HepG2 (cell line): Measurements from ENCODE around the gene IRS1. TPM values are rescaled to one million over a fixed set of nuclear protein-coding genes. Genes with fewer than 3 reads are reported as not detected.

Experiments used
- BCLAF1 ChIP-seq: fragments of 450-650 bp; IDR thresholded peaks from 2 replicates; pipeline ENCODE4 v1.6.1; 2017; ENCODE audit warnings: mild to moderate bottlenecking
- FLYWCH1 ChIP-seq: sonication (generic); formaldehyde crosslinking; IDR thresholded peaks from 2 replicates; pipeline ENCODE4 v1.8.1; 2023; ENCODE audit warnings: mild to moderate bottlenecking, missing genetic modification reagents
- HNF4G ChIP-seq, 2 experiments: sonication (generic) in 1 of 2; formaldehyde crosslinking in 1 of 2; IDR thresholded peaks; 2 replicates each; pipeline versions ENCODE4 v1.4.0 to v1.6.1; 2011 to 2020; ENCODE audit warnings: borderline replicate concordance in 2 of 2, low read depth in 2 of 2, mild to moderate bottlenecking in 2 of 2, low read length in 1 of 2, missing genetic modification reagents in 1 of 2, moderate library complexity in 1 of 2
- NRL ChIP-seq: sonication (generic); formaldehyde crosslinking; IDR thresholded peaks from 2 replicates; pipeline ENCODE4 v1.5.0; 2020; ENCODE audit warnings: missing genetic modification reagents, mild to moderate bottlenecking, moderate library complexity, borderline replicate concordance
- PAXIP1 ChIP-seq: sonication (generic); formaldehyde crosslinking; conservative IDR thresholded peaks from 2 replicates; pipeline ENCODE4 v1.4.0; 2020; ENCODE audit warnings: mild to moderate bottlenecking, missing genetic modification reagents, moderate library complexity
- PRDM10 ChIP-seq: sonication (generic); formaldehyde crosslinking; IDR thresholded peaks from 2 replicates; pipeline ENCODE4 v1.4.0; 2020; ENCODE audit warnings: low read depth, missing genetic modification reagents
- STAG1 ChIP-seq: sonication (generic); formaldehyde crosslinking; IDR thresholded peaks from 2 replicates; pipeline ENCODE4 v1.4.0; 2020; ENCODE audit warnings: missing genetic modification reagents
- TBX2 ChIP-seq: sonication (generic); formaldehyde crosslinking; IDR thresholded peaks from 2 replicates; pipeline ENCODE4 v1.5.0; 2020; ENCODE audit warnings: missing genetic modification reagents, mild to moderate bottlenecking, borderline replicate concordance
- ZBTB33 ChIP-seq: sonication (generic); formaldehyde crosslinking; IDR thresholded peaks from 2 replicates; pipeline ENCODE4 v1.4.0; 2020; ENCODE audit warnings: missing genetic modification reagents
- ZBTB43 ChIP-seq: sonication (generic); formaldehyde crosslinking; conservative IDR thresholded peaks from 2 replicates; pipeline ENCODE4 v1.4.0; 2020; ENCODE audit warnings: missing genetic modification reagents
- ZNF264 ChIP-seq: sonication (generic); formaldehyde crosslinking; IDR thresholded peaks from 2 replicates; pipeline ENCODE4 v1.4.0; 2020; ENCODE audit warnings: missing genetic modification reagents
- ZNF460 ChIP-seq: sonication (generic); formaldehyde crosslinking; IDR thresholded peaks from 2 replicates; pipeline ENCODE4 v1.5.1; 2020; ENCODE audit warnings: missing genetic modification reagents, mild to moderate bottlenecking, borderline replicate concordance
- polyA plus RNA-seq, 8 experiments: library from polyadenylated mRNA; depleted of rRNA in 3 of 8; stranded (reverse) in 7 of 8; unstranded in 1 of 8; fragments of >200 nt; fragmentation: Illumina TruSeq in 4 of 8; extraction: Trizol in 4 of 8; gene quantifications; 2 replicates each; pipeline versions ENCODE4 v1.2.1 to v1.2.3, GENCODE V29; 2011 to 2016; ENCODE audit warnings: low read depth in 4 of 8, missing spikeins in 1 of 8, mixed read lengths in 1 of 8; ENCODE audit not compliant: insufficient read depth in 1 of 8
- total RNA-seq, 5 experiments: library from RNA; depleted of rRNA; stranded (reverse); fragments of >200 nt; fragmentation: Illumina TruSeq; extraction: Trizol; gene quantifications; 2 replicates each; pipeline ENCODE4 v1.2.3, GENCODE V29; 2016; ENCODE audit warnings: low read depth in 1 of 5

The IRS1 gene
- total and polyA plus RNA-seq, 2 of the 13 experiments (the other 11 are each of a cell fraction or from before 2014, with no cell fraction given): 8.7 to 9.0 TPM

- TF ChIP-seq PAXIP1 (CRISPR knock-in tag) (no peak), ZNF460 (CRISPR knock-in tag) (no peak), PRDM10 (CRISPR knock-in tag) (no peak), HNF4G (IDR thresholded peaks at IDR 0.05; ENCODE audit: borderline replicate concordance, low read depth, low read length) (no peak), HNF4G (CRISPR knock-in tag; IDR thresholded peaks at IDR 0.05; ENCODE audit: borderline replicate concordance, low read depth) (no peak), NRL (CRISPR knock-in tag) (peak; percentile 34; the same call in 1 of the 2 replicates), ZBTB33 (peak; percentile 76; the same call in 1 of the 2 replicates), STAG1 (CRISPR knock-in tag) (no peak), ZBTB43 (CRISPR knock-in tag) (no peak), ZNF264 (no peak), BCLAF1 (no peak), FLYWCH1 (CRISPR knock-in tag) (no peak), TBX2 (no peak)
These were observed 4.2 kb downstream of the IRS1 start (continued) for GRCh38 chr2:226795281-226796011.
